ENCODE results near the gene CALML6. TPM values are rescaled to one million over a fixed set of nuclear protein-coding genes. Genes with fewer than 3 reads are reported as not detected.

CALML6 gene
- total and polyA plus RNA-seq, 2 of the 8 experiments (the other 6 are each of a cell fraction or from before 2014, with no cell fraction given), result 0.54 to 1.3 TPM

GRCh38 chr1:1900883-1901640 is 14.0 kb upstream of the CALML6 start:
- no peak overlapping the region for H2AK5ac ChIP-seq (ENCODE audit: low read depth, low read length)
- no peak overlapping the region for H3K4me2 ChIP-seq (ENCODE audit: insufficient read depth in 1 of 2, low read depth in 2 of 2, low read length in 2 of 2)
- H3K27ac ChIP-seq (ENCODE audit: low read depth, low read length), result no peak overlapping the region
- no peak overlapping the region for H2BK120ac ChIP-seq (replicated peaks; ENCODE audit: low read depth, low read length)
- no peaks in the 10 kb centered on the region for H3K9me3 ChIP-seq (ENCODE audit: insufficient read depth in 2 of 2, low read depth in 1 of 2, low read length in 1 of 2)
- H2BK5ac ChIP-seq (ENCODE audit: low read depth, low read length), result no peak overlapping the region
- no peak overlapping the region for H3K4me3 ChIP-seq (ENCODE audit: extremely low read depth in 1 of 4, insufficient read depth in 2 of 4, low read depth in 3 of 4, low read length in 4 of 4)
- H3K4ac ChIP-seq (replicated peaks; ENCODE audit: insufficient read length, low read depth, low read length), result no peak overlapping the region
- no peak for FAIRE-seq
- no peak overlapping the region for H2BK20ac ChIP-seq (ENCODE audit: low read length)
- no peak overlapping the region for H3K56ac ChIP-seq (replicated peaks; ENCODE audit: insufficient read length, low read depth, low read length)
- no peaks in the 10 kb centered on the region for H3K36me3 ChIP-seq (ENCODE audit: control insufficient read depth in 2 of 4, insufficient read depth in 4 of 4, low read length in 3 of 4)
- H4K91ac ChIP-seq (replicated peaks; ENCODE audit: insufficient read length, low read length), result no peak overlapping the region
- H3K79me1 ChIP-seq (ENCODE audit: low read depth, low read length), result no peaks in the 10 kb centered on the region
- WGBS, 2 experiments (ENCODE audit: extremely low coverage in 1 of 2, insufficient coverage in 1 of 2, insufficient read length in 1 of 2, insufficient replicate concordance in 2 of 2, low coverage in 1 of 2, low lambda C conversion rate in 2 of 2, missing lambda C conversion rate in 1 of 2), result 84% methylated on average over 14 of the region's 14 CpGs; no CpG with 5 or more reads in 1 of the 2 experiments
- no peaks in the 10 kb centered on the region for H3K79me2 ChIP-seq (ENCODE audit: control insufficient read depth in 1 of 2, insufficient read depth in 2 of 2, low read length in 2 of 2)
- H3K9ac ChIP-seq (replicated peaks in 1 of 4; ENCODE audit: extremely low read depth in 1 of 4, low read depth in 3 of 4, low read length in 3 of 4), result no peak overlapping the region
- no peak overlapping the region; the same call in 1 of the 2 replicates for H4K8ac ChIP-seq (ENCODE audit: extremely low read depth, insufficient read depth, low read length)
- H3K23me2 ChIP-seq (ENCODE audit: low read depth, low read length), result no peaks in the 10 kb centered on the region
- H4K20me1 ChIP-seq (replicated peaks in 1 of 2; ENCODE audit: control insufficient read depth in 1 of 2, insufficient read depth in 2 of 2, low read length in 2 of 2), result peaks cover 0 to 6% of the 10 kb centered on the region in 2 experiments
- no peaks in the 10 kb centered on the region; a peak in 1 of 7 replicates for H3K27me3 ChIP-seq (replicated peaks in 1 of 4; ENCODE audit: control insufficient read depth in 3 of 4, extremely low read depth in 1 of 4, insufficient read depth in 3 of 4, low read length in 3 of 4)
- H2BK15ac ChIP-seq (ENCODE audit: low read length), result no peak overlapping the region
- no peak overlapping the region for H3K18ac ChIP-seq (ENCODE audit: extremely low read depth, low read length)
- POLR2A ChIA-PET (ENCODE audit: partially characterized antibody), result interaction anchor here (0.8 to 1.8 kb wide), 7 partner anchors 9 to 121 kb away, joined by 3 to 15 read pairs (median 5); no protein-coding TSS in a partner anchor
- CTCF ChIA-PET (ENCODE audit: partially characterized antibody), result interaction anchor here (0.5 to 4.0 kb wide), 24 partner anchors 9 to 389 kb away, joined by 3 to 21 read pairs (median 4); partner anchors contain the start of gene CALML6
- no peak overlapping the region for H3K14ac ChIP-seq (ENCODE audit: insufficient read length)
- H3K23ac ChIP-seq (ENCODE audit: insufficient read length), result no peak overlapping the region
- no peak overlapping the region for H4K5ac ChIP-seq (ENCODE audit: insufficient read length, low read depth, low read length)
- H3K4me1 ChIP-seq (replicated peaks in 1 of 4; ENCODE audit: control insufficient read depth in 3 of 4, insufficient read depth in 4 of 4, low read length in 3 of 4), result peaks cover 0 to 9% (median 0%) of the 10 kb centered on the region in 4 experiments; a peak in 2 of 7 replicates
- H2AFZ ChIP-seq (ENCODE audit: low read length), result no peak overlapping the region
- no peak for DNase-seq (ENCODE audit: low read depth in 1 of 2, low spot score in 2 of 2)
- H2BK12ac ChIP-seq (ENCODE audit: low read depth, low read length), result no peak overlapping the region
- TF ChIP-seq ATF3 (IDR thresholded peaks at IDR 0.05; ENCODE audit: insufficient read depth, low read depth, low read length) (no peak), POLR2AphosphoS5 (IDR thresholded peaks at IDR 0.05; ENCODE audit: low read depth, low read length) (no peak), CHD1 (IDR thresholded peaks at IDR 0.05; ENCODE audit: low read depth, low read length) (no peak), KDM1A (IDR thresholded peaks at IDR 0.05; ENCODE audit: borderline replicate concordance, low read length) (no peak), CREB1 (IDR thresholded peaks at IDR 0.05) (no peak), NRF1 (IDR thresholded peaks at IDR 0.05; ENCODE audit: low read depth, low read length) (no peak), EP300 (IDR thresholded peaks at IDR 0.05; ENCODE audit: borderline replicate concordance in 1 of 2, low read depth in 2 of 2, low read length in 2 of 2) (no peak), PHF8 (conservative IDR thresholded peaks at IDR 0.05; ENCODE audit: low read depth, low read length) (no peak)
